RPMI8226 (cell line): Measurements from ENCODE around the gene MAST4.
"Not testable (repeated sequence)": the region's sequence is repeated elsewhere in the genome, so short reads cannot be mapped to it uniquely, and the experiment has no call there.

Experiments
- DNase-seq: peaks from one replicate; pipeline ENCODE4 v3.0.0-alpha.2; 2015

MAST4 gene

DNA sequence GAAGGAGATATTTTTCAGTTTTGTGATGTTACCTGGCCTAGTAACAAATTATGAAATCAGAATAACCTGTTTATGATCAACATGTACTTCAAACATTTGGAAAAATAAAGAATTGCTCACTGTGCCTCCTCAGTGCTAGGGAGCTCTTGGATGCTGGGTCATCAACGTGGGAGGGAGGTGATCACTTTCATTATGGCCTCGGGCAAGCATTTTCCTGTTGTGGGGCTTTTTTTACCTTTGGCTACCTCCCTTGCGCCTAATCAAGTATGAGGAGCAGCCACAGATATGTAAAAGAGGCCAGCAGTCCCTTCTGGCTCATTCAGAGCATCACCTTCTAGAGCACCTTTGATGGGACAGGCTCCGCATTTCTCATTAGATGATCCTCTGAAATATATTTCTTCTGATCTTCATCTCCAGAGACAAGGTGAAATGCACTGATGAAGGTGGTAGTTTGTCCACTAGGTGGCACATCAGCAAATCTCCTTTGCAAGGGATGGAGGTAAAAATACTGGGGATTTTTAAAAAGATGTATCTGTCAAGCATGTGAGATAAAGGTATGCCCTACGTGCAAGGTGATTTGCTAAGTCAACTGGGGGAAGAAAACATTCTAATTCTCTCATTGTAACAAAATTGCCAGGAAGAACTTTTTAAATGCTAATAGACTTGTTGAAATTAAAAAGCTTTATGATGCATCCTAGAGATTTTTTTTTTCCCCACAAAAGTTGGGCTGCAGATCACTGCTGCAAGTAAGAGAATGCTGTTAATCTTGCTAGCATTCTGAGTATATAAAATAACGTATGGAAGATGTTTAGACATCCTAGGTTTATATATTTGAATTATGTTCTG is 218.2 kb downstream of the MAST4 start:
- peak; percentile 70 for DNase-seq

DNA sequence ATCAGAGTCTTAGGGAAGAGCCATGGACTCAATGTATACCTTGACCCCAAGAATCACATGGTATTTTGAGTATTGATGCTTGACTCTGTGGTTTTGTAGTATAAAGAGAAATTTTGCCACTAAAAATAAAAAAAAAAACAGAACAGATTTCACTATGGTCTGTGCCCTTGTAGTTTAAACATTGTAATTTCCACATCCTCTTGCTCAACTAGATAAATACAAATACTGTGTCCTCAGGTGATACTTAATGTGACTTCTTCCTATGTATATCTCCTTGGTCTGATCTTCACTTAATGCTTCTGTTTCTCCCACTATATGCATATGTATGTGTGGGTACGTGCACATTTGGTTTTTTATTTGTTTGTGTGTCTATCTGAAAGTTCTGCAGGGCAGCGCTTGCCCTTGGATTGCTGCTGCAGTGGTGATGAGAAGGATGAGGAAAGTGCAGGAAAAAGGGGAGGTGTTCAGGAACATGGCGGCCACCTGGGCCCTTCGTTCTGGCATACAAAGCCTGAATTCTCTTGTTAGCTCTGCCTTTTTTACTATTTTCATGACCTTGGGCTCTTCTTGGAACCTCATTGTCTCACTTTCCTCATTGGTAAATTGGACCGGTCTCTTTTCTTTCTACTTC is 222.2 kb downstream of the MAST4 start:
- DNase-seq = no peak

DNA sequence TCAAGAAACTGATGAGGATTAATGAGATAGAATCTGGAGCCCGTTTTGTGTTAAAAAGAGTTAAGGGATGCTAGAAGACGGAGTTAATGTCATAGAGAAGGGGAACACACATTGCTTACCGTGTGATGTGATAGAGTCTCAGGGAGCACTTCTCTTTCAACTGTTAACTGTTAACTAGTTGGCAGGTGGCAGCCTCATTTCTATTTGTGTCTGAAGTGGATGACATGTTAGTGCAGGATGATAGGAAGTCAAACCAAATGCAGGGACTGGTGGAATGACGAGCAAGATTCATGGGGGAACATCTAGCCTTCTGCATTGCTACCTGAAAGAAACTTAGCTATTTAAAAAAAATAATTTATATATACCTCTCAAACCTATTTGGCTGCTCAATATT is 222.7 kb downstream of the MAST4 start:
- no peak for DNase-seq

DNA sequence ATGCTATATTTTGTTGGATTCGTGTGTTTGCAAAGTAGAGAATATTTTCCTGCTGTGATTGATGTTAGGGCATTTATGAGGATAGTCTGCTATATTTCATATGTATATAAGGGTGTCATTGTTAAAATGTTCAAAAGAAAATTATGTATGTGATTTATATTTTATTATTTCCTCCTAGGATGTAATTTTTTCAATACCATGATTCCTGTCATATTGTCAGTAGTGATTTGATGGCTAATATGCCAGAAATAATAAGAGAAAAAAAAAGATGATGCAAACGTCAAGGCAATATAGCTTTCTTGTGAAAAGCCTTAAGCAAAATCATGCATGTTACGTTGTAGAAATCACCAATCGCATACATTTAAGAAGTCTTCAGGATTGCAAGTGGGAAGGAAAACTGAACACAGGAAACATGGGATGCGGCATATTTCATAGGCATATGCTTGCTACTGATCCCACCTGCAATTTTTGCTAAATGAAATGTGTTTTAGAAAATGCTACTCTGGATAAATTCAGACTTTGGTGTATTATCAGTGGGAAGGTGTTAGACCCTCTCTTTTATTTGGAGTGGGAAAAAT is 224.5 kb downstream of the MAST4 start:
- DNase-seq = no peak

DNA sequence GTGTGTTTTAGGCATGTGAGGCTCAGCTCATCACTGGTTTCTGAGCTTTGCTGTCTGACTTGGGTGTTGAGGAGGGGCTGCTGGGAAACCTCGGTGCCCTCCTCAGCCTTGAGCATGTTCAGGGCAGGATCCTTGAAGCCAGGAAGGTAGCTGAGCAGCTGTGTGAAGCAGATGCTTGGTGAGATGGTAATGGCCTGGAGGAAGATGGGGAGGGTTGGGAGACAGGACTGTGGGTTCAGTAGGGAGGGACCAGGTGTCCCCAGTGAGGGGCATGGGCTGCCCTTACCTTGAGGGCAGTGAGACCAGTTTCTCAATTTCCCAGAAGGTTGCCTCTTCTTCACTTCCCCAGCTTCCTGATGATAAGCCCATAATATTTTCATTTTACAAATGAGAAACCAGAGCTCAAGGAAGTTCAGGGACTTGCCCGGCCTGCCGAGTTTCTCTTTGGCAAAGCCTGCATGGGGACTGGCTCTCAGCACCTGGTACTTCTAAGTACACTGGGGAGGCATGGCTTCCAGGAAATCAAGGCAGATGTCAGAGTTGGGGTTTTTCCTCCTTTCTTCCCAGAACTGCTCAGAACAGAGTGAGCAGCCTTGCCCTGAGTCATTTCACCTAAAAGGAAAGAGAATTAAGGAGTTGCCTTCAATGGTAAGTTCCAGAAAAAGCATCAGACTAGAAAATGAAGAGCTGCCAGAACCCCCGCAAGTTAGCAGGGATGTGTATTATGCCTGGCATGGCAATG is 225.7 kb downstream of the MAST4 start:
- no peak for DNase-seq

DNA sequence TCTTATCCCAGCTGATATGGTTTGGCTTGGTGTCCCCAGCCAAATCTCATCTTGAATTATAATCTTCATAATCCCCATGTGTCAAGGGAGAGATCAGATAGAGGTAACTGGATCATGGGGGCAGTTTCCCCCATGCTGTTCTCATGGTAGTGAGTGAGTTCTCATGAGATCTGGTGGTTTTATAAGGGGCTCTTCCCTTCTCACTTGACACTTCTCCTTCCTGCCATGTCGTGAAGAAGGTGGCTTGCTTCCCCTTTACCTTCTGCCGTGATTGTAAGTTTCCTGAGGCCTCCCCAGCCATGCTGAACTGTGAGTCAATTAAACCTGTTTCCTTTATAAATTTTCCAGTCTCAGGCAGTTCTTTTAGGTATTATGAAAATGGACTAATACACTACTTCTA is 226.7 kb downstream of the MAST4 start:
- DNase-seq = not testable (repeated sequence)

DNA sequence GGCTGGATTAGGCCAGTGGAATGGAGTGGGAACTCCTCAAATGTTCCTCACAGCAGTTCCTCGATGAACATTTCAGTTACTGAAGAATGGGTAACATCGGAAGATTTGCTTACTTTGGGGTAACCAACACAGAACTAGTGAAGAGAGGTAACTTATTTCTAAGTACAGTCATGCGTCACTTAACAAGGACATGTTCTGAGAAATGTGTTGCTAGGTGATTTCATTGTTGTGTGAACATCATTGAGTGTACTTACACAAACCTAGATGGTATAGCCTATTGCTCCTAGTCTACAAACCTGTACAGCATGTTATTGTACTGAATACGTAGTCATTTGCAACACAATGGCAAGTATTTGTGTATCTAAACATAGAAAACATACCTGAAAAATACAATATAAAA is 228.3 kb downstream of the MAST4 start:
- no peak for DNase-seq

DNA sequence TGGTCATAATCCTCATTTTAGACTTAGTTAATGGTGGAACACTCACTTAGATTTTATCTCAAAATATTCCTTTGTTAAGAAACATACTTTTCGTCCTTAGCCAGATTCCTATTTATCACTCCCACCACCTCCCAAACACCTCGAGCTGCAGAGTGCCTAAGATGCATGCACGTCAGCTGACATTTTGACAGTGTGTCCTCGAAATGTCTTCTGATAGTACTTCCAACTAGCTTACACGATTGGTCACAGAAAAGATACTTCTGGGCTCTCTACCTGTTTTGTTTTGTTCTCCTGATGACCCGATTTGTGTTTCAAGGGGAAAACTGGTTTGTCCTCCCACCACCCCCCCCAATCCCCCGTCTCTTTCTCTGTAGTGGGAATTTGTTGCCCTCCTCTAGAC is 230.1 kb downstream of the MAST4 start:
- no peak for DNase-seq

DNA sequence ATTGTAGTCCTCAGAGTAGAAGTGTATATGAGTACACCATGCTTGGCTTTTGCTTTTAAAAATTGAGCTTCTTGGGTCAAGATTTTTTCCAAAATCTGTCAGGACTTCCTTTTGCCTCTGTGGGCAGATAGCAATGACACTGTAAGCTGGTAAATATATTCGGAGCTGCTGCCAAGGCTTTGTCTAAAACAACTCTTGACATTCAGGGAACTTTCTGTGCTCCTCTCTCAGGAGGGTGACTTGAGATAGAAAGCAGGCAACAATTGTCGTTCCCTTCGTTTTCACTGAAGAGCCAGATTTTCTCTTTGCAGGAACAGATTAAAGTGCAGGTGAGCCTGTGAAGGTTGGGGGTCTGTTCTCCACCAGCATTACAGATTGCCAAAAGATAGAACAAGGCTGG is 230.5 kb downstream of the MAST4 start:
- DNase-seq = no peak

DNA sequence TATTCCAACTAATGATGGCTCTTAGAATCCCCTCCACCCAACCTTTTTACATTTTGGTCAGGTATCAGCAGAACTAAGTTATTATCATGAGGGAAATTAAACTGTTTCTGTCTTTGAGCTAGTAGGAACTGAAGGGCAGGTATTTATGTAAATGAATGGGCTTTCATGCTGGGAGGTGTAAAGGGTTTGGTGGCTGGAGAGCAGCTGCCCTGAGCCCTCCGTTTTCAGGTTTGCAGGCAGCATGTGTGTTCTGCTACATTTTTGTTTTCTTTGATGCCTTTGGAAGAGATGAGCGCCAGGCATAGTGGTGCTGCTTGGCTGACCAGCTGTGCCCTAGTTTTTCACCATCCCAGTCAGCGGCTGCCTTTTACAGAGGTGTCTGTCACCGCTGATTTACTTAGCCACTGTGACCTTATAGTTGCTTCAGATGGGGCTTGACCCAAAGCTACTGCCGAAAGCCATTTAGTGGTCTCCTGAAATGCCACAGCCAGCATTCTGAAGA is 231.9 kb downstream of the MAST4 start:
- DNase-seq = no peak

DNA sequence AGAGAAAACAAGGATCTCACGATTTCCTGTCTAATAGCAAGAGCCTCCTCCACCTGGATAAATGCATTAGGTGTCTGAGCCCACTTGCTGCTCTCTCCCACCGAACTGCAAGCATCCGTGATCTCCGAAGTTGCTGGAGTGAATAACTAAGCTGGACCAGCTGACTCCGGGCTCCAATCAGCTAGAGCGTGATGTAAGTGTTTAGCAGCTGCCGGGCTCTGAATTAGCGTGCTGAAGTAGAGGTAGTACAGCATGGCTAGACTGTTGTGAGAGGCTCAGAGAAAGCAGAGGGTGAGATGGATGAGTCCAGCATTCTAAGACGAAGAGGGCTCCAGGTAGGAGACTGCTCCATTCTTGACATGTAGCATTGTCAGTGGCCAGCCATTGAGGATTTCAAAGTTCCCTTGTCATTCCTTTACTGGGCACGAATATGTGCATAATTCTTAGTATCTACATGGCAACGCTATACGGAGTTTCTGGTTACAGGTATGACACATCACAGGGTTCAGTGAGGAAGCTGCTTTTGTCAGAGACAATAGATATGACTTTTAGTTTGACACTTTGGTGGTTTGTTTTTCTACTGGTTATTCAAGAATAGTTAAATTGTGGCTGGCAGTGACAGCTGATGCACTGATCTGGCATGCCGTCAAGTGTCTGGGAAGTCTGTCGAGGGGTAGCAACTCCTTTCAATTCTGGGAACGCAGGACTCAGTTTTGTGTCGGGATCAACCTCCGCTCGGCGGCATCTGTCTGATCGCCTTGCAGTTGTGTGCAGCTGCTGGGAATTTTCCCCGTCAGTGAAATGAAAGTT is 232.6 kb downstream of the MAST4 start:
- DNase-seq = peak; percentile 42

DNA sequence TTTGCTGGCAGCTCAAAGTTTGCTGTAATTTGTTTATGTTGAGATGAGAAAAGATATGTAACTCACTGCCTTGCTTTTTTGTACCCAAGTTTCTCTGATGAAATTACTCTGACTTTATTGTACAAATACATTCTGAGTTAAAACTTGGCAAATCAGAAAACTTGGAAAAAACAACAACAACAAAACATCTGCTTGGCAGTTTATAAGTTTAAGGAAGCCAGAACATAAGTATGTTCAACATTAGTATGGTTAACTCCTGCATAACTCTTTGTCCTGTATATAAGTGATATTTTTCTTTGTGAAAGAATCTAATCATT is 233.1 kb downstream of the MAST4 start:
- no peak for DNase-seq

DNA sequence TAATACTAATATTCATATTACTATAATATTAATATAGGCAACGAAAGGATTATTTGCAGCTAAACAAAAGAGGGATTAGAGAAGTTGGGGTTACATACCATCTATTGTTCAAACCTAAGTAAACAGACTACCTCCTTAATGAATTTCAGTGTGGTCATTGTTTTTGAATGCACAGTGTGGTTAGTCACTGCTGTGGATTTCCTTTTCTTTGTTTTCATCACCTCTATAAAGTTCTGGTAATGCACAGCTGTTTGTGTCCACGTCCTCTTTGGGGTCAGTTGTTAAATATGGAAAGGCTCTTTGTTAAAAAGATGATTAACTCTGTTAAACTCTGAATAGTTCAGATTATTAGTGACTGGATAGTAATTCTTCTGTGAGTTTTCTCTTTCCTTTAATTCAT is 233.6 kb downstream of the MAST4 start:
- no peak for DNase-seq

DNA sequence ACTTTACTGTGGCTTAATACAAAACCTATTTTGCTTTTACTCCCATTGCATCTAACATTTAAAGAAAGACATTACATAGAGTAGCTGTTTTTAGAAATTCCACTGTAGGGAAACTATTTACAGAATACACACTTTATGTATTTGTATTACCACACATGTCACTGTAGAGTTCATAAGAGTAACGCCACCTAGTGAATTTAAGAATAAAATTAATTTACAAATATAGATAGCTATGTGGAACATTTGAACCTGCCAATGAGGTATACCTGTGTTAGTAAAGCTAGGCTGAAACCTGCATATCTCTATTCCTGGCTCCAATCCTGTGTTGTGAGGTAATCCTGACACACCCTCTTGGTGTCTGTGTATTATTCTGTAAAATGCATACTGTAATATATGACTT is 234.4 kb downstream of the MAST4 start:
- DNase-seq = no peak

DNA sequence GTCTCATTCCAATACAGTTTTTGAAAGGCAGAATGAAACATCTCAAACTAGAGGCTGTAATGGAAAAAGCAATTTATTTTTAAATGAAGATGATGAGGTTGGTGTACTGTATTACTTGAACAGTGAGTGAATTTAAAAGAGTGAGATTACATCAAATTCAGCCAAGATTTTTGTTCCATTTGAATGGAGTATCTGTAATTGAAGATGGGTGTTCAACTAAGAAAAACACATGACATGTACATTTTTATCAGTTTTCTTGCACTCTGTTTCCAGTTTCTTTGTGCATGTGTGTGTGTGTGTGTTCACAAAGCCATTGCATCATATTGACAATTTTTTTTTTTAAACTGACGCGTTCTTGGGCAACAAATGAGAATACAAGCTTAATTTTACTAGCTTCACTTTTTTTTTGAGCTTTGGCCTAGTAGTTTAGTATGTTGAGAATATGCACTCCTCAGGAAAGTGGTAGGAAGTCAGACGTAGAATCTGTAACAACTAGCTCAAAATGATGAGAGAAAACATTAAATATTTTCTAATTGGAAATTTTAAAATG is 243.5 kb downstream of the MAST4 start:
- no peak for DNase-seq

DNA sequence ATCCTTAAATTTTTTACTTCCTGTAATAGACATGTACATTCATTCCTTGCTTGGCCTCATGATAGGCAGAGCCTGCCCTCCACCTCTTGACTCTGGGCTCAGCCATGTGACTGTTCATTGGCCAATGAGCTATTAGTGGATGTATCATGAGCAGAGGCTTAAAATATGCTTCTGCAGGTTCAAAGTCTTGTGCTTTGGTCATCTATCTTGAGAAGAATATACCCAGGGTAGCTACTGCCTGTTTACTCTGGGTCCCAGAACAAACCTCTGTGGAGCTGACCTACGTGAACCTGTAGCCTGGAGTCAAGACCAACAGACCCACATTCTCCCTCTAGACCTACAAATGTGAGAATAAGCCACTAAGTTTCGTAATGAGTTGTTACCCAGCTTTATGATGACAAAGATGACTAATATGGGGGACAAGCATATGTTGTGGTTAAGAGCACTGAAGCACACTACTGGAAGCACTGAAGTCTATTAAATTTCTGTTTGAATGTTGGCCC is 244.4 kb downstream of the MAST4 start:
- no peak for DNase-seq

DNA sequence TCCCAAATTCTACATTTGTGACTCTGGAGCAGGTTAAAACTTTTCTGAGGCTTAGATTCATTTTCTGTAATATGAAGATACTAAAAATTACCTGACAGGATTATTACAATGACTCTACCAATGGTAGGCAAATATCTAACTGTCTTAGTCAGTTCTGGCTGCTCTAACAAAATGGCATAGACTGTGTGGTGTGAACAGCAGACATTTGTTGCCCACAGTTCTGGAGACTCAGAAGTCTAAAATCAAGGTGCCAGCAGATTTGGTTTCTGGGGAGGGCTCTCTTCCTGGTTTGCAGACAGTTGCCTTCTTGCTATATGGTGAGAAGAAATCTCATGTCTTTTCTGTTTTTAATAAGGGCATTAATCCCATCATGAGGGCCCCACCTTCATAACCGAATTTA is 245.1 kb downstream of the MAST4 start:
- DNase-seq = no peak

DNA sequence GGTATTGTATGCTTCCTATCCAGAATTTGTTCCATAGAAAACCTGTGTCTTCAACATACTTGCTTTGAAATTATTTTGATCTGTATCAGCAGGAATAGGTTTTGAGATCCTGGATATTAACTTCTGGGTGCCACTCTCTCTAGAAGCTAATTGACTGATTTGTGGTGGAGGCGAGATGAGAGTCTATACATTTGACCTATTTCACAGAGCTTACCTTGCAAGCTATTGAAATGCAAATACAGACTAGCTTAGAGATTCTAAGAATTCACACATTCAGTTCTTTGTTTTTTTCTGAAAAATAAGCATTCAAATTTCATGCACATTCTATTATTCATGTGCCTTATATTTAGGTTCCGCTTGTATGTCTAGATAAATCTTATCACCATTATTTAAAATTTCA is 246.3 kb downstream of the MAST4 start:
- no peak for DNase-seq

DNA sequence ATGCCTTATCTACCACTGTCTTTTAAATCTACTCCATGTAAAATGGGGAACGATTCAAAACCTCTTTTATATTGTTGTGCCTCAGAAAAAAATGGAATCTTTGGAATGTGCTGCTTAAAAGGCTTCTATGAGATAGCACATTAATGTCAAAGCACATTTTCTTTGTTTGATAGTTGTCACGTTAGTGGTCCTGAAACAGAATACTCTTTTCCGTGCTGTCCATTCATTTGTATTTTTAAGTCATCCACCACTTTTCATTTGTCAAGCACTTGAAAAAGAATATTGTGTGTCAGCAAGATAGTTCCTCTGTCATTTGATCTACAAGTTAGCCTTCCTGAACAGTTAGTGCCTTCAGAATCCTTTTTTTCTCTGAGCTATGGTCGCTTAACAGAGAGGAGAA is 246.9 kb downstream of the MAST4 start:
- DNase-seq = no peak

DNA sequence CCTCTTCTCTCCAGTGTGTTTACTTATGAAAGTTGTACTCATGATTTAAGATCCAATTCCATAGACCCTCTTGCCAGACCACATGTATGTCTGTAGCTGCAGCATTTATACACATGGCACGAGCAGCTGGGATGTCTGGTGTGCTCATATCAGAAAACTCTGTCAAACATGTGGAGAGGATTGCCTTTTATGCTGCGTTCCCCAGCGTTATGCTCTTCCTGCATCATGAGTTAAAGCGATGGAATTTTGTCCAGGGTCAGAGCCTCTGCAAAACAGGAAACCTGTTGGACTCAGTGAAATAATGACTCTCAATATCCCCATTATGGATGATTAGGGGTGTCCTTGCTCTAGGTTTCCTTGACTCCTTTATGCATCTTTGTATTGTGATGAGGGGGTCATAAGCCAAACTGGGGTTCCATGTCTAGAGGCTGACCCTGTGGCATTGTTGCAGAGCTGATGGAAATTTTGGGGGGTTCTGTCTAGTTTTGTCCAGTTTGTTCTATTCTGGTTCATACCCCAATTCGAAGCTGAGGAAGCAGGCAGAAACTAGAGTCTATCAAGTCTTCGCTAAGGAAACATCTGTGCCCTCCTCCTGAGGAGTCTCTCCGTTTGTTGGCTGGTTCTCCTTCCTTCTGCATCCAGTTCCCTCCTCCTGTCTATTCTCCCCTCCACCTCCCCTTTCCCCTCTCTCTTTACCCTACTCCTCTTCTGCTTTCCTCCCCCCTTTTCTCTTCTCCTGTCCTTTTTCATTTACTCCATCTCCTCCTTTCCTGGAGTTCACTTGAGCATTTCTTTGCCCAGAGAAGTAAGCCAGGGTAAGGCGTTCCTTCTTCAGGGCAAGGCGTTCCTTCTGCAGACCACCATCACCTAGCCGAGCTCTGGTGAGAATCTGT is 252.8 kb downstream of the MAST4 start:
- no peak for DNase-seq

DNA sequence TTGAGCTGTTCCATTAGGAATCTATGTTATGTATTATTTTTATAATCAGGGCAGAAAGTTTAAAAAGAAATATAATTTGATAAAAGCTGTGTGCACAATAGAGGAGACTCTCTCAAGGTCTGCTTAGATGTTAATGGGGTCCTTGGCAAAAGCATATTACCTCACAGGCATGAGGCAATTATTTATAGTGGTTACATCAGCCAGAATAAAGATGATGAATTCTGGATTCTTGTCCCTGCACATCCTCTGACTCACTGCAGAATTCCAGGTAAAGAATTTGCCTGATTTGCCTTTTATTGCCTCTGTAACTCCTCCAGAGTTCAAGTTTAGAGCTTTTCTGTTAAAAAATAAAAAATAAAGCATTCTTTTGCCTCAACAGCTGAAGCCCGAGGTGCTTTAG is 253.6 kb downstream of the MAST4 start:
- DNase-seq = no peak
